Activated B cell treated with CpG ODN at 0.5 μM for 24 hours (primary cell): ENCODE results near the gene MYO1C. TPM values are rescaled to one million over a fixed set of nuclear protein-coding genes. Genes with fewer than 3 reads are reported as not detected.

Experiments used
- ATAC-seq: fragments of 200-7000 bp; cut with Tn5 transposase; one replicate; pipeline ENCODE4 v1.10.0; 2021; ENCODE audit warnings: low read depth, mild to moderate bottlenecking, moderate library complexity
- CTCF ChIA-PET: fragments of 350-600 bp; sonication (Branson Sonifier 250); formaldehyde crosslinking; loops from one replicate; lab custom pipeline; 2021; ENCODE audit warnings: antibody characterized with exemption; lab: Charles Lee
- POLR2A ChIA-PET: fragments of 350-600 bp; sonication (Branson Sonifier 250); formaldehyde crosslinking; loops from one replicate; lab custom pipeline; 2021; ENCODE audit warnings: antibody characterized with exemption; lab: Charles Lee
- DNase-seq: peaks from one replicate; pipeline ENCODE4 v3.0.0; 2022
- H3K27ac Mint-ChIP-seq: one replicate; pipeline ENCODE4 v1.8.0; 2020; ENCODE audit warnings: mixed read lengths
- H3K27me3 Mint-ChIP-seq: one replicate; pipeline ENCODE4 v1.8.0; 2021; ENCODE audit warnings: mixed read lengths
- H3K36me3 Mint-ChIP-seq: one replicate; pipeline ENCODE4 v1.8.0; 2021; ENCODE audit warnings: low read depth, mixed read lengths
- H3K4me1 Mint-ChIP-seq: one replicate; pipeline ENCODE4 v1.8.0; 2021; ENCODE audit warnings: mixed read lengths
- H3K4me3 Mint-ChIP-seq: one replicate; pipeline ENCODE4 v1.8.0; 2020; ENCODE audit warnings: mild to moderate bottlenecking, mixed read lengths
- H3K9me3 Mint-ChIP-seq: one replicate; pipeline ENCODE4 v1.8.0; 2020; ENCODE audit warnings: mixed read lengths
- intact Hi-C: fragments of 100-400 bp; cut with micrococcal nuclease; formaldehyde crosslinking; loops from one replicate; pipeline ENCODE4 v1.15.1; 2024
- total RNA-seq: library from RNA; stranded (reverse); gene quantifications from 2 replicates; pipeline ENCODE4 v1.2.3, GENCODE V29; 2022
- TF ChIP-seq, protein P1 (sequence below): fragments of 200-600 bp; IDR thresholded peaks from one replicate; pipeline ENCODE4 v1.8.0; 2022; ENCODE audit warnings: antibody characterized with exemption, mild to moderate bottlenecking

Gene MYO1C
- total RNA-seq, 1 donor from 2014 or later, result 190 TPM

DNA sequence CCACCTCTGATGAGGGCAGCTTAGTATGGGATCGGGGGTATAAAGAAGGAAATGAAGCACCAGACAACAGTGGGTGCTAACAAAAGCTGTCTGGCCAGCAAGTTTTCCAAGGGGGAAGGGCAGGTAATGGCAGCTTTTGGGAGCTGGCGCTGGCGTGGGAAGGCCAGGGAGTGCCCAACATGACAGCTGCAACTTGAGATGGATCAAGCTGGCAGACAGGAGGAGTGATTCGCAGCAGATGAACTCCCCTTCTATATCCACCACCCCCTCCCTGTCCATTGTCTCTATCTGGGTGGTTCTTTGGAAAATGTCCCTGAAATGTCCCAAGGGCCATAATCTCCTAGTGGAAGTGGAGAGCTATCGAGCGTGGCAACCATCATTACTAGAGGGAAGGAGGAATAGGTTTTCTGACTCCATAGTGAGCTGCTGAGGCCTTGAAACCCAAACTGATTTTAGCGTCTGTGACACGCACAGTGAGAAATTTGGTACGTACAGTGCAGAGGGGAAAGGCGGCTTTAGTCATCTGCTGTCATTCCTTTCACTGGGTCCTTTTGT, 28.7 kb upstream of the MYO1C start:
- CTCF ChIA-PET, result interaction anchor here (1.6 to 2.0 kb wide), 2 partner anchors 12 to 155 kb away, joined by 4 to 8 read pairs; no protein-coding TSS in a partner anchor
- Mint-ChIP-seq H3K9me3 (no peaks in the 10 kb centered on the region), H3K36me3 (peaks cover 44% of the 10 kb centered on the region), H3K27ac (no peak overlapping the region), H3K27me3 (no peaks in the 10 kb centered on the region), H3K4me1 (peaks cover 4% of the 10 kb centered on the region), H3K4me3 (no peak overlapping the region)
- intact Hi-C loops, result no loop called here
- ATAC-seq, result no peak
- no peak for DNase-seq
- TF ChIP-seq, protein P1, sequence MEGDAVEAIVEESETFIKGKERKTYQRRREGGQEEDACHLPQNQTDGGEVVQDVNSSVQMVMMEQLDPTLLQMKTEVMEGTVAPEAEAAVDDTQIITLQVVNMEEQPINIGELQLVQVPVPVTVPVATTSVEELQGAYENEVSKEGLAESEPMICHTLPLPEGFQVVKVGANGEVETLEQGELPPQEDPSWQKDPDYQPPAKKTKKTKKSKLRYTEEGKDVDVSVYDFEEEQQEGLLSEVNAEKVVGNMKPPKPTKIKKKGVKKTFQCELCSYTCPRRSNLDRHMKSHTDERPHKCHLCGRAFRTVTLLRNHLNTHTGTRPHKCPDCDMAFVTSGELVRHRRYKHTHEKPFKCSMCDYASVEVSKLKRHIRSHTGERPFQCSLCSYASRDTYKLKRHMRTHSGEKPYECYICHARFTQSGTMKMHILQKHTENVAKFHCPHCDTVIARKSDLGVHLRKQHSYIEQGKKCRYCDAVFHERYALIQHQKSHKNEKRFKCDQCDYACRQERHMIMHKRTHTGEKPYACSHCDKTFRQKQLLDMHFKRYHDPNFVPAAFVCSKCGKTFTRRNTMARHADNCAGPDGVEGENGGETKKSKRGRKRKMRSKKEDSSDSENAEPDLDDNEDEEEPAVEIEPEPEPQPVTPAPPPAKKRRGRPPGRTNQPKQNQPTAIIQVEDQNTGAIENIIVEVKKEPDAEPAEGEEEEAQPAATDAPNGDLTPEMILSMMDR, result no peak
- POLR2A ChIA-PET, result no interaction called here

DNA sequence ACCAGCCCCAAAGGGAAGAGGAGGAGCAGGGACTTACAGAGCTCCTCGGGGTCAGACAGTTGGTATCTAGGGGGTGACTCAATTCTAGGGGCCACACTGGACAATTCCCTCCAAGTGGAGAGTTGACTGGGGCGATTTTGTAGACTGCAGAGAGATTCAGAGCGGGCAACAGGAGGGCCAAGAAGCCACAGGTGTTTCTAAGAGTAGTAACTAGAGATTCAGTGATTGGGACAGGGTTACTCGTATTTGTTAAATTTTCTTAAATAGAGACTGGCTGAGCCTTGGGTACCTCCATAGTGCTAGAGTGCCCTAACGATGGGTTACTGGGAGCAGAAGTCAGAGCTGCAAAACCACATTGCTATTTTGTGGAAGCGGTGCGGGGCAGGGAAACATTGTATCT, 27.2 kb upstream of the MYO1C start:
- CTCF ChIA-PET, result interaction anchor here (0.9 to 2.0 kb wide), 4 partner anchors 13 to 205 kb away, joined by 3 to 8 read pairs (median 4); no protein-coding TSS in a partner anchor

DNA sequence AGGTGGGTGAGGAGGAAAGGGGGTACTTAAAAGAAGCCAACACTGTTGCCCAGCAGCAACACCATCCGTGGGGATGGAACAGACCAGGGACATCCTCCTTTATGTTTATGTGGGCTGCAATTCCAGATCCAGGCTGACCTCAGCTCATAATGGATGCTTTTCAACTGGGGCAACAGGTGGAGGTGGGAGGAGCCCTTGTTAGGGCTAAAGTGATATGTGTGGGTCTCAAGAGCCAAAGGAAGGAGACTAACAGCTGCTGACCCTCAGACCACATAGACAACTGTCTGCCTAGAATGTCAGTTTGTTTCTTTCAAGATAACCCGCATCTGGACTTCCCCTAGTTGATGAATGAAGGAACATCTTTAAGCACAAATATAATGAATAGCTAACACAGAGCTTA, 25.9 kb upstream of the MYO1C start:
- TF ChIP-seq, protein P1, result no peak
- Mint-ChIP-seq H3K27ac (no peak overlapping the region), H3K36me3 (peaks cover 38% of the 10 kb centered on the region), H3K27me3 (no peaks in the 10 kb centered on the region), H3K4me3 (peak overlapping the region; percentile 79), H3K9me3 (no peaks in the 10 kb centered on the region), H3K4me1 (peaks cover 19% of the 10 kb centered on the region)
- intact Hi-C loops, result no loop called here
- ChIA-PET POLR2A (interaction anchor here (1.8 kb wide), 1 partner anchor 111 kb away, joined by 6 read pairs; the partner anchor contains the start of gene SLC43A2), CTCF (interaction anchor here (0.9 to 1.1 kb wide), 3 partner anchors 8 to 156 kb away, joined by 3 to 4 read pairs (median 3); no protein-coding TSS in a partner anchor)
- DNase-seq (no peak), ATAC-seq (no peak)

More for the DNA sequence above, 27.2 kb upstream of the MYO1C start:
- TF ChIP-seq, protein P1, result no peak
- peaks cover 34% of the 10 kb centered on the region for H3K36me3 Mint-ChIP-seq
- H3K4me1 Mint-ChIP-seq, result peaks cover 15% of the 10 kb centered on the region
- no peaks in the 10 kb centered on the region for H3K9me3 Mint-ChIP-seq
- ATAC-seq (no peak), DNase-seq (no peak)
- H3K27ac Mint-ChIP-seq, result no peak overlapping the region
- POLR2A ChIA-PET, result interaction anchor here (0.5 to 1.8 kb wide), 2 partner anchors 110 to 254 kb away, joined by 4 to 6 read pairs; partner anchors contain the start of gene SLC43A2
- no peaks in the 10 kb centered on the region for H3K27me3 Mint-ChIP-seq
- intact Hi-C loops, result no loop called here
- no peak overlapping the region for H3K4me3 Mint-ChIP-seq

DNA sequence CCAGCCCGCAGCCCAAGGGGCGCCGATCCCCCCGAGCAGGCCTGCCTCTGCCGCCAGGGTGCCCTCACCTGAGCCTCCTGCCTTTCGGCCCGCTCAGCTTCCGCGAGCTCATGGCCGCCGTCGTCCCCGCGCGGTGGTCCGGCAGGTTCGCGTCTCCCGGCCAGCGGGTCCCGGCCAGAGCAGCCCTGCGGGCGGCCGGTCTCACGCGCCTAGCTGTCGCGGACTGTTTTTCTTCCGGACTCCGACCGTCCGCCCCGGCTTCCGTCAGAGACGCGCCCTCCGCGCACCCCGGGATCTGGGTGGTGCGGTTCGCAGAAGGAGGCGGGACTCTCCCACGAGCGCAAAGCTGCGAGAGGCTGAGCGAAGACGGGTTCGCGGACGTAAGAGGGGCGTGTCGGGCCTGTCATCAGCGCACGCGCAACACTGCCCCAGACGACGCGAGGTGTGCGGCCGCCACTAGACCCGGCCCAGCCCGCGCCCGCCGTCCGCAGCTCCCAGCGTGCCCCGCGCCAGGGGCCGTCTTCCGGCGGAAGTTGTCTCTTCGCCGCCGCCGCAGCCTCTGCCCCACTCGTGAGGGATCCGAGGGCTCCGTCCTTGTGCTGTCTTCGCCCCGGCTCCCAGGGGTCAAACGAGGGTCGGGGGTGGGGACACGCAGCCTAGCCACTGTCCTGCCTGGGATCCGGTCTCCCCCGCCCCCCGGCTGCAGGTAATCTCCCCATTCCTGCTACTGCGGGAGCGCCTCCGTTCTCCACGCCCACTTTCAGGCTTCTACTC, 24.1 kb upstream of the MYO1C start, which contains the start of gene INPP5K:
Gene INPP5K (minus strand): TSS at position 225 of the 774 bp plus-strand sequence. CDS start 113 bp downstream, at position 112.
- TF ChIP-seq, protein P1, result no peak
- Mint-ChIP-seq H3K9me3 (no peaks in the 10 kb centered on the region), H3K36me3 (peaks cover 48% of the 10 kb centered on the region), H3K27ac (peak within 1 kb of the TSS; percentile 86), H3K4me1 (peaks cover 19% of the 10 kb centered on the region), H3K27me3 (no peaks in the 10 kb centered on the region), H3K4me3 (peak within 1 kb of the TSS; percentile 89)
- intact Hi-C loops, result loop anchor here (1.0 kb wide), 7 partner anchors 28 to 240 kb away; partner anchors contain the start of genes CRK and PITPNA
- DNase-seq (peak; percentile 96), ATAC-seq (peak; percentile 90)
- POLR2A ChIA-PET, result interaction anchor here (0.6 to 3.0 kb wide), 35 partner anchors 25 to 820 kb away, joined by 3 to 57 read pairs (median 7); partner anchors contain the start of genes CRK, MYO1C, PITPNA and RILP
- CTCF ChIA-PET, result interaction anchor here (0.8 to 5.3 kb wide), 22 partner anchors 14 to 257 kb away, joined by 3 to 133 read pairs (median 4); partner anchors contain the start of genes CRK, MYO1C, SLC43A2 and YWHAE
